HG03064 (cell line): ENCODE measurements around the gene DIP2B.
"Not testable (repeated sequence)": the region's sequence is repeated elsewhere in the genome, so short reads cannot be mapped to it uniquely, and the experiment has no call there.

Experiments used
- ATAC-seq: cut with Tn5 transposase; IDR thresholded peaks from one replicate; pipeline ENCODE4 v1.9.1; 2021; ENCODE audit warnings: low read depth; ENCODE audit not compliant: unreplicated experiment

Gene DIP2B

GRCh38 chr12:50764286-50765094 lies 259.7 kb downstream of the DIP2B start:
- no peak for ATAC-seq

DNA sequence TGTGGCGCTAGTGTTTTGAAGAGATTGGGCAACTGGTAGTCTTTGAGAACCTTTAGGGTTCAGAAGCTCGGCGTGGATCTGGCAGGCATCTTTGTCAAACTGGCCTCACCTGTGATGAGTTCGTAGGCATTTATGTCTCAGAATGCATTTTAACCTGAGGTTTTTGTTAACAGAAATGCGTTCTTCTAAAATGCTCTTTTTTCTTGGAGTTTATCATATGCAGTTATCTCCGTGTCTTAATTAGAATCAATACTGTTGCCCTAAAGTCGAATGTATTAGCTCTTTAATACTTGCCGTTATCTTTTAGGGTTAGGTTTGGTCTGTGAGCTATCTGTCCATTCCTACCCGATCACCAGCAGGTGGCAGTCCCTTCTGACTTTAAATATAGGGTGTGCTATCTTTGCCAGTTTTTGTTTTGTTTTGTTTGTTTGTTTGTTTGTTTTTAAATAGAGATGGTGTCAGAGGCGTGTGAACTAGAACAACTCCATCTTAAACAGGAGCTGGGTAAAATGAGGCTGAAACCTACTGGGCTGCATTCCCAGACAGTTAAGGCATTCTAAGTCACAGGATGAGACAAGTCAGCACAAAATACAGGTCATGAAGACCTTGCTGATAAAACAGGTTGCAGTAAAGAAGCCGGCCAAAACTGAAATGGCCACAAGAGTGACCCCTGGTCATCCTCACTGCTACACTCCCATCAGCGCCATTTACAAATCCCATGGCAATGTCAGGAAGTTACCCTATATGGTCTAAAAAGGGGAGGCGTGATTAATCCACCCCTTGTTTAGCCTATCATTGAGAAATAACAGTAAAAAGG lies 260.5 kb downstream of the DIP2B start:
- no peak for ATAC-seq

- ATAC-seq = no peak
Observed at GRCh38 chr12:50768391-50768790, 263.6 kb downstream of the DIP2B start.

DNA sequence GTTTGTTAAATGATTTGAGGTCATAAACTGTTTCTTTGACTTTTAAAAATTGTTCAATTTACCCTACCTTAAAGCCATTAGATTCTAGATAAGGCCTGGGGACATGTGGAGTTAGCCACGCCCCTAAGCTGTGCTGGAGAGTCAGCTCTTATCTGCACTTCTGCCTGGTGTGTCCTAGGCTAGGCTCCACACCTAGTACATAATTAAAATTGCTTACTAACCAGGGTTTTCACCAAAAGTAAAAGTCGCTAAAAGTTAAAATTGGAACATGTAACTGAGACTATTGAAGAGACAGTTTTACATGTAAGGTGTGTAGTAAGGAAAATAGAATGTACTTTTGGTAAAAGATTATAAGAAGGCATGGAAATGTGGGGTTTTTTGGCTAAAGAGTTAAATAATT lies 264.0 kb downstream of the DIP2B start:
- not testable (repeated sequence) for ATAC-seq

GRCh38 chr12:50771409-50771808 lies 266.6 kb downstream of the DIP2B start:
- ATAC-seq = no peak

GRCh38 chr12:50772470-50772869 lies 267.7 kb downstream of the DIP2B start:
- no peak for ATAC-seq

DNA sequence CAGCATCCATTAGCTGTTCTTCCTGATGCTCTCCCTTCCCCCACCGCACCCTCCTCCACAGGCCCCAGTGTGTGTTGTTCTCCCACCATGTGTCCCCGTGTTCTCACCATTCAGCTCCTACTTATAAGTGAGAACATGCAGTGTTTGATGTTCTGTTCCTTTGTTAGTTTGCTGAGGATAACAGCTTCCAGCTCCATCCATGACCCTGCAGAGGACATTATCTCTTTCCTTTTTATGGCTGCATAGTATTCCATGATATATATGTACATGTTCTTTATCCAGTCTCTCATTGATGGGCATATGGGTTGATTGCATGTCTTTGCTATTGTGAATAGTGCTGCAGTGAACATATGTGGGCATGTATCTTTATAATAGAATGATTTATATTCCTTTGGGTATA lies 268.1 kb downstream of the DIP2B start:
- ATAC-seq = no peak

GRCh38 chr12:50775251-50775650 lies 270.5 kb downstream of the DIP2B start:
- no peak for ATAC-seq

DNA sequence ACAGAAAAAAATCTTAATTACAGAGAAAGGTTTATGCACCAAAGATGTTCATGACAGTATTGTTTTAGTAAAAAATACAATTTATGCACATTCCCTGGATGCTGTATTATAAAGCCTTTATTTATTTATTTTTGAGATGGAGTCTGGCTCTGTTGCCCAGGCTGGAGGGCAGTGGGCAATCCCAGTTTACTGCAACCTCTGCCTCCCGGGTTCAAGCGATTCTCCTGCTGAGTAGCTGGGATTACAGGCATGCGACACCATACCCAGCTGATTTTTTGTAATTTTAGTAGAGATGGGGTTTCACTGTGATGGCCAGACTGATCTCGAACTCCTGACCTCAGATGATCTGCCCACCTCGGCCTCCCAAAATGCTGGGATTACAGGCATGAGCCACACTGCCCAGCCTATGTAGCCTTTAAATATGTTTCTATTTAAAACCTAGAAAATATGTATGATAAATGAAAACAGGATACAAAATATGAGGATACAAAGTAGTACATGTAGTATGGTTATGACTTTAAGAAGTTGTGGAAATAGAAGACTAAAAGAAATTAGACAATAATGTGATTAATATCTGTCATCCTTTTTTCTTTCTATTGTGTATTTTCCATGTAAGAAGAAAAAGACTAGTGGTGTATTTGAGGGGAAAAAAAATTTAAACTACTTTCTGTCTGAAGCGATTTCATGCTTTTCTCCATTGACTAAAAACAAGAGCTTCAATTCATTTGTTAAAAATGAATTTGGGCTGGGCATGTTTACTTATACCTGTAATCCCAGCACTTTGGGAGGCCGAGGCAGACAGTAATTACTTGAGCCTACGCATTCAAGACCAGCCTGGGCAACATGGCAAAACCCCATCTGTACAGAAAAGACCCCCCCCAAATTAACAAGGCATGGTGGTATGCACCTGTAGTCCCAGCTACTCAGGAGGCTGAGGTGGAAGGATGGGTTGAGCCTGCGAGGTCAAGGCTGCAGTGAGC lies 272.3 kb downstream of the DIP2B start:
- ATAC-seq = no peak

DNA sequence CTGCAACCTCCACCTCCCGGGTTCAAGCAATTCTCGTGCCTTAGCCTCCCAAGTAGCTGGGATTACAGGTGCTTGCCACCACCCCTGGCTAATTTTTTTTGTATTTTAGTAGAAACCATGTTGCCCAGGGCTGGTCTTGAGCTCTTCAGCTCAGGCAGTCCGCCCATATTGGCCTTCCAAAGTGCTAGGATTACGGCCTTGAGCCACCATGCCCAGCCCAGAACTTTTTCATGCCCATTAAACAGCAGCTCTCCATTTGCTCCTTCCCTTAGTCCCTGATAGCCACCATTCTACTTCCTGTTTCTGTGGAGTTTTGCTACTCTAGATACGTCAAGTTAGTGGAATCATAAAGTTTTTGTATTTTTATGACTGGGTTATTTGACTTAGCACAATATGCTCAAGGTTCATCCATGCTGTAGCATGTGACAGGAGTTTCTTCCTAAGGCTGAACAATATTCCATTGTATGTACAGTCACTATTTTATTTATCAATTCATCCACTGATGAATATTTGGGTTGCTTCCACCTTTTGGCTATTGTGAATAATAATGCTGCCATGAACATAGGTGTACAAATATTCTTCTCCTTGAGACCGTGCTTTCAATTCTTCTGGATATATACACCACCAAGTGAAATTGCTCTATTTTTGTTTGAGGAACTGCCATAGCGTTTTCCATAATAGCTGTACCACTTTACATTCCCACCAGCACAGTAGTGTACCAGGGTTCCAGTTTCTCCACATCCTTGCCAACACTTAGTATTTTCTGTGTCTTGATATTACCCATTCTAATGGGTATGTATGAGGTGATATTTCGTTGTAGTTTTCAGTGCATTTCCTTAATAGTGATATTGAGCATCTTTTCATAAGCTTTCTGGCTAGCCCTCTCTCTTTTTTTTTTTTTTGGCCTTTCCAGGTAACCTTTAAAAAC lies 274.1 kb downstream of the DIP2B start:
- no peak for ATAC-seq

GRCh38 chr12:50780013-50780412 lies 275.2 kb downstream of the DIP2B start:
- no peak for ATAC-seq

- ATAC-seq = no peak
Observed at GRCh38 chr12:50784501-50784900, 279.7 kb downstream of the DIP2B start.

- ATAC-seq = no peak
Observed at GRCh38 chr12:50785406-50786001, 280.7 kb downstream of the DIP2B start.

GRCh38 chr12:50786498-50787231 lies 281.9 kb downstream of the DIP2B start:
- ATAC-seq = no peak

DNA sequence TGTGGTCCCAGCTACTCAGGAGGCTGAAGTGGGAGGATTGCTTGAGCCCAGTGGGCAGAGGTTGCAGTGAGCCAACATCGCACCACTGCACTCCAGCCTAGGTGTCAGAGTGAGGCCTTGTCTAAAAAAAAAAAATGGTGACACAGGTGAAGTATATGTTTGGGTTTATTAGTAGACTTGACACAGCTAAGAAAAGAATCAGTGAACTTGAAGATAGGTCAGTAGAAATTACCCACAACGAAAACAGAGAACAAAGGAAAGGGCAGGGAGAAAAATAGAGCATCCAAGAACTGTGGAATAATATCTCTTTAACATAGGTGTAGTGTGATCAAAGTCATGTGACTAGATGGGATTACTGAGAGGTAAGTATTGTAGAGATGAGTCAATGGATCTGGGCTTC lies 282.8 kb downstream of the DIP2B start:
- no peak for ATAC-seq

GRCh38 chr12:50788561-50788960 lies 283.8 kb downstream of the DIP2B start:
- no peak for ATAC-seq

- ATAC-seq = no peak
Observed at GRCh38 chr12:50790081-50790480, 285.3 kb downstream of the DIP2B start.
